Glutamatergic neuron (in vitro differentiated cells): ENCODE measurements around the gene SDC3. TPM values are rescaled to one million over a fixed set of nuclear protein-coding genes. Genes with fewer than 3 reads are reported as not detected.

ENCODE experiments used
- DNase-seq: peaks from one replicate; pipeline ENCODE4 v3.0.0; 2022
- H3K27ac Mint-ChIP-seq: one replicate; pipeline ENCODE4 v1.8.0; 2020; ENCODE audit warnings: mild to moderate bottlenecking, mixed read lengths, inconsistent platforms; ENCODE audit not compliant: unreplicated experiment
- H3K27me3 Mint-ChIP-seq: one replicate; pipeline ENCODE4 v1.8.0; 2020; ENCODE audit warnings: mild to moderate bottlenecking, moderate library complexity, mixed read lengths, inconsistent platforms; ENCODE audit not compliant: unreplicated experiment
- H3K36me3 Mint-ChIP-seq: one replicate; pipeline ENCODE4 v1.8.0; 2020; ENCODE audit warnings: mild to moderate bottlenecking, mixed read lengths, inconsistent platforms; ENCODE audit not compliant: unreplicated experiment
- H3K4me1 Mint-ChIP-seq: one replicate; pipeline ENCODE4 v1.8.0; 2020; ENCODE audit warnings: mild to moderate bottlenecking, low read depth, mixed read lengths, inconsistent platforms; ENCODE audit not compliant: unreplicated experiment
- H3K4me3 Mint-ChIP-seq: one replicate; pipeline ENCODE4 v1.8.0; 2020; ENCODE audit warnings: mild to moderate bottlenecking, mixed read lengths, inconsistent platforms; ENCODE audit not compliant: unreplicated experiment
- H3K9me3 Mint-ChIP-seq: one replicate; pipeline ENCODE4 v1.8.0; 2020; ENCODE audit warnings: mild to moderate bottlenecking, moderate library complexity, mixed read lengths, inconsistent platforms; ENCODE audit not compliant: unreplicated experiment
- CTCF ChIP-seq: fragments of 200-600 bp; sonication (generic); IDR thresholded peaks from one replicate; pipeline ENCODE4 v1.5.0; 2021; ENCODE audit not compliant: partially characterized antibody, unreplicated experiment
- total RNA-seq: library from RNA; stranded (reverse); fragmentation: NEBNext Ultra II Directional; extraction: Animal tissue kit (Norgen Biotek cat#: 25700); gene quantifications from one replicate; pipeline ENCODE4 v1.2.1, GENCODE V29; 2021; ENCODE audit not compliant: unreplicated experiment

Gene SDC3
- total RNA-seq, 1 donor from 2014 or later: 41.7 TPM

- Mint-ChIP-seq H3K4me3 (no peak overlapping the region), H3K36me3 (no peaks in the 10 kb centered on the region), H3K27me3 (peaks cover 5% of the 10 kb centered on the region), H3K9me3 (no peaks in the 10 kb centered on the region), H3K27ac (no peak overlapping the region), H3K4me1 (peaks cover 5% of the 10 kb centered on the region)
- DNase-seq: no peak
- no peak for TF ChIP-seq CTCF
Measured at GRCh38 chr1:30916296-30916695, 7.7 kb upstream of the SDC3 start.

- no peak for DNase-seq
- peaks cover 9% of the 10 kb centered on the region for H3K4me1 Mint-ChIP-seq
- H3K36me3 Mint-ChIP-seq: no peaks in the 10 kb centered on the region
- peaks cover 6% of the 10 kb centered on the region for H3K27me3 Mint-ChIP-seq
- no peak for TF ChIP-seq CTCF
- H3K9me3 Mint-ChIP-seq: peaks cover 3% of the 10 kb centered on the region
- no peak overlapping the region for H3K4me3 Mint-ChIP-seq
- H3K27ac Mint-ChIP-seq: no peak overlapping the region
Measured at GRCh38 chr1:30915491-30916230, 7.1 kb upstream of the SDC3 start.

GRCh38 chr1:30914931-30915330, 6.4 kb upstream of the SDC3 start:
- Mint-ChIP-seq H3K4me1 (peaks cover 14% of the 10 kb centered on the region), H3K27me3 (peaks cover 7% of the 10 kb centered on the region), H3K9me3 (peaks cover 6% of the 10 kb centered on the region), H3K36me3 (no peaks in the 10 kb centered on the region), H3K4me3 (no peak overlapping the region), H3K27ac (no peak overlapping the region)
- no peak for TF ChIP-seq CTCF
- DNase-seq: no peak

GRCh38 chr1:30914587-30914922, 6.0 kb upstream of the SDC3 start:
- TF ChIP-seq CTCF: no peak
- Mint-ChIP-seq H3K4me1 (peaks cover 18% of the 10 kb centered on the region), H3K27ac (no peak overlapping the region), H3K9me3 (peaks cover 7% of the 10 kb centered on the region), H3K27me3 (peaks cover 10% of the 10 kb centered on the region), H3K36me3 (no peaks in the 10 kb centered on the region), H3K4me3 (no peak overlapping the region)
- no peak for DNase-seq

GRCh38 chr1:30912913-30913652, 4.5 kb upstream of the SDC3 start:
- no peak for TF ChIP-seq CTCF
- H3K4me3 Mint-ChIP-seq: no peak overlapping the region
- no peak overlapping the region for H3K27ac Mint-ChIP-seq
- H3K9me3 Mint-ChIP-seq: peaks cover 8% of the 10 kb centered on the region
- H3K27me3 Mint-ChIP-seq: peaks cover 11% of the 10 kb centered on the region
- H3K36me3 Mint-ChIP-seq: no peaks in the 10 kb centered on the region
- peaks cover 24% of the 10 kb centered on the region for H3K4me1 Mint-ChIP-seq
- no peak for DNase-seq
